Esophagus (tissue), 2 donors: ENCODE results near the gene UBE2D1. TPM values are rescaled to one million over a fixed set of nuclear protein-coding genes. Genes with fewer than 3 reads are reported as not detected.
A peak's percentile ranks its signal among the peaks of the same experiment; 100 is the strongest.

Source experiments
- H3K27ac ChIP-seq, 2 donors: one replicate each; pipeline ENCODE4 v1.5.1; 2013; ENCODE audit warnings: low read depth in 2 of 2, mild to moderate bottlenecking in 2 of 2, inconsistent platforms in 1 of 2, low read length in 1 of 2, moderate library complexity in 1 of 2
- H3K27me3 ChIP-seq, 2 donors: one replicate each; pipeline ENCODE4 v1.6.1; 2013; ENCODE audit warnings: low read length in 2 of 2, control low read depth in 1 of 2, mild to moderate bottlenecking in 1 of 2; ENCODE audit not compliant: insufficient read depth in 2 of 2, control insufficient read depth in 1 of 2
- H3K36me3 ChIP-seq, 2 donors: one replicate each; pipeline ENCODE4 v1.6.1; 2013; ENCODE audit warnings: low read length in 1 of 2; ENCODE audit not compliant: control insufficient read depth in 2 of 2, insufficient read depth in 2 of 2
- H3K4me1 ChIP-seq, 2 donors: one replicate each; pipeline ENCODE4 v1.6.1; 2013; ENCODE audit warnings: low read length in 1 of 2; ENCODE audit not compliant: control insufficient read depth in 2 of 2, insufficient read depth in 2 of 2
- H3K4me3 ChIP-seq, 2 donors: one replicate each; pipeline ENCODE4 v1.5.1; 2013; ENCODE audit warnings: low read length in 2 of 2, mild to moderate bottlenecking in 2 of 2, low read depth in 1 of 2, moderate library complexity in 1 of 2
- H3K9me3 ChIP-seq, 2 donors: one replicate each; pipeline ENCODE4 v1.6.1; 2013; ENCODE audit warnings: mild to moderate bottlenecking in 2 of 2, low read depth in 1 of 2, low read length in 1 of 2, moderate library complexity in 1 of 2; ENCODE audit not compliant: control insufficient read depth in 2 of 2, insufficient read depth in 1 of 2
- WGBS, 2 donors: extraction: QIAGEN DNeasy Blood & Tissue Kit; methylation state at CpG; one replicate each; pipeline ENCODE4 v1.1.7; 2013; 5-methylcytosine and 5-hydroxymethylcytosine counted together
- polyA plus RNA-seq, 2 donors: library from polyadenylated mRNA; stranded (reverse); fragments of 200-250 nt; gene quantifications; one replicate each; pipeline ENCODE4 v1.2.3, GENCODE V29; 2013
- donor health status: healthy with polysubstance abuse.
- donor health status: Bipolar disorder and iron deficiency.

The UBE2D1 gene
- polyA plus RNA-seq, result 10 to 100 TPM in 1 of 2 donors, 1 to 10 TPM in 1; 7.8 to 10.9 TPM

DNA sequence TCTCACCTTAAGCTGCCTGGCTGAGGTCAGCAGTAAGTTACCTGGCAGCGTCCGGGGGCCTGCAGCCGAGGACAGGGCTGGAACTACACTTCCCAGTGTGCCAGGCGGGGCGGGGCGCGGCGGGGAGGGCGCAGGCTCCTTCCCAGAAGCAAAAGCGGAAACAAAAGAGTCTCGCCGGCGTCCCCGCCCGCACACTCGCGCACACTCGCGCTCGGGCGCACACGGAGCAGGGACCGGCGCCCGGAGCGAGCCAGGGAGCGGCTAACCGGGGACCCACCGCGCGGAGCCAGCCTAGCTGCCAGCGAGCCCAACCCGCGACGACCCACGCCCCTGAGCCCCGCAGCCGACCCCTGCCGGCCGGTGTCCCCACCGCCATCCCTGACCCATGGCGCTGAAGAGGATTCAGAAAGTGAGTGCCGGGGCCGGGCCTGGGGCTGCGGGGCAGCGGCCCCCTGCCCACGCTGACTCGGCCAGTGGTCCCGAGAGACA, at the start of gene UBE2D1:
UBE2D1 (plus strand) TSS at position 190 of the 489 bp plus-strand sequence; CDS start at position 386, 196 bp downstream.
- 0 to 1% methylated on average over 48 to 49 of the region's 49 CpGs for whole genome bisulfite sequencing, 2 donors
- no peaks in the 10 kb centered on the region for H3K36me3 ChIP-seq
- peak within 1 kb of the TSS; percentile 95 to 96 for H3K4me3 ChIP-seq
- no peaks in the 10 kb centered on the region for H3K27me3 ChIP-seq
- H3K27ac ChIP-seq, result peak within 1 kb of the TSS; percentile 77 to 82
- no peaks in the 10 kb centered on the region for H3K9me3 ChIP-seq
- H3K4me1 ChIP-seq, result no peaks in the 10 kb centered on the region

DNA sequence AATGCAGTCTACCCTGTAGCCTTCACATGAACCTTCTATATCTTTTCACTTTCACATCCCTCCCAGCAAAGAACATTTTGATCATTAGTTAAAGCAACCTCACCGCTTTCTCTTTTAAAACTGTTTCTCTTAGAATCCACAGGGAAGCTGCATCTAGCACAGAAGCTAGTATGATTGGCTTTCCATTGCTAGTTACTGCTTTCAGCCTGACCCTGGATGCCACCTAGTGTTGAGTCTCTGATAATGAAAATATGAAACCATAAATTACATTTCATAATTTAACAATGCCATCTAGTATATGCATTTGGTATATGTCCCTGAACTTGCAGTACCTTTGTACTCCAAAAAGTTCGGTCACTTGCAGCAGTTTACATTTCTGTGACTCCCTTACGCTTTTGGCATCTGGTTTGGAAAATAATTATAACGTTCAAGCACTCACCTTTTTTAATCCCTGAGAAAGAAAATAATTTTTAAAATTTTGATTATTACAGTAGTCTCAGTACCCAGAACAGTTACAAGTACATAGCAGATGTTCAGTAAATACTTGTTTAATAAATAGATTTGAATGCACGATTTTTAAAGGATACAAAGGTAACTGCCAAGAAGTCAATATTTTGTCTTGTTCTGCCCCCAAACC, 43.1 kb upstream of the UBE2D1 start:
- Histone ChIP-seq H3K4me3 (no peak overlapping the region), H3K4me1 (no peaks in the 10 kb centered on the region), H3K36me3 (no peaks in the 10 kb centered on the region), H3K27me3 (no peaks in the 10 kb centered on the region), H3K9me3 (no peaks in the 10 kb centered on the region), H3K27ac (no peak overlapping the region)
- 43 to 50% methylated on average over 5 of the region's 5 CpGs for WGBS, 2 donors

DNA sequence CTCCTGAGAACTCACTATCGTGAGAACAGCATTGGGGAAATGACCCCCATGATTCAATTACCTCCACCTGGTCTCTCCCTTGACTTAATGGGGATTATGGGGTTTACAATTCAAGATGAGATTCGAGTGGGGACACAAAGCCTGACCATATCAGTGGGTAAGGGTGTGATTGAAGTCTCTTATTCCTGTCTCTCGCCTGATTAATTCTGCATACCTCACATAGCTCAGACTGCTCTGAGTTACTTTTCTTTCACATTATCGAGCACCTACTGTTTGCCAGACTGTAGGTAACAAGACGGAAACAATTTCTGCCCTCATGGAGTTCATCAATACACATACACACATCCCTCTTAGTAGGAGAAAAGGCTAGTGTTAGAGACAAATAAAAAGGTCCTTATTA, 40.8 kb upstream of the UBE2D1 start:
- H3K36me3 ChIP-seq, result no peaks in the 10 kb centered on the region
- WGBS, 2 donors, result 79 to 81% methylated on average over 5 of the region's 5 CpGs
- no peak overlapping the region for H3K4me3 ChIP-seq
- no peaks in the 10 kb centered on the region for H3K4me1 ChIP-seq
- no peaks in the 10 kb centered on the region for H3K9me3 ChIP-seq
- H3K27ac ChIP-seq, result no peak overlapping the region
- no peaks in the 10 kb centered on the region for H3K27me3 ChIP-seq

DNA sequence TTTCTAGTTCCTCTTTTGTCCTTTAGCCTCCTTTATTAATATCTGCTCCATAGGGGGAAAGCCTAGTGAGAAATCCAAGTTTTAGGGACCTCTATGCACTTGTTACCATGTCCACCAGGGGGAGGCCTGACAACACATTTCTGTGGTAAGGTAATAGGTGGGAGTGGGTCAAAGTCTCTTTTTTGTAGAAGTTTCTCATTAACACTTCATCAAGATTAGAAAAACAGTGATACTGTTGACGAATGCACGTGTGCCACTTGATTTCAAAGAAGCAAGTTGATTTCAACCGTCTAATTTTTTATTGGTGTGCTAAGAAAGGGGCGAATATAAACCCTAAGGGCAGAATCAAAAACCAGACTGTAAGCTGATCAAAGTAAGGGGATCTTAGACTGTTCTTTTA, 35.2 kb upstream of the UBE2D1 start:
- WGBS, 2 donors, result 9 to 14% methylated on average over 4 of the region's 4 CpGs
- peaks cover 0 to 2% of the 10 kb centered on the region in 2 donors for H3K27me3 ChIP-seq

DNA sequence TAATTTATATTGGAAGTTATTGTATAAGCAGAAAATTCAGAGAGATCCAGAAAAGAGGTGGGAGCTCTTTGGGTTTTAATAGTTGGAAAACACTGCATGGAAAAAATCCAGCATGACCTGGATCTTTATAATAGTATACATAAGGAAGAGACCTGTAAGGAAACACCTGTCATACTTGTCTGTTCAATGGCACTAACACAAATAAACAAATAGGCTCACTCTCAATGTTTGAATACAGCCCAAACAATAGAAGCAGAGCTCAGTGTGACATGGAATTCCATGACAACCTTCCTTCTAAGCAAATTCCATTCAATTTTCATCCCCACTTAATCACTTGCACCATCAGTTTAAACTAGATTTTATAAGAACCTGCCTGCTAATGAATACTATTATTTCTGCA, 34.1 kb upstream of the UBE2D1 start:
- Histone ChIP-seq H3K36me3 (no peaks in the 10 kb centered on the region), H3K27ac (no peak overlapping the region), H3K4me1 (no peaks in the 10 kb centered on the region), H3K27me3 (peaks cover 0 to 2% of the 10 kb centered on the region in 2 donors), H3K4me3 (no peak overlapping the region), H3K9me3 (no peaks in the 10 kb centered on the region)

More for the DNA sequence above, 35.2 kb upstream of the UBE2D1 start:
- H3K27ac ChIP-seq, result no peak overlapping the region
- H3K4me1 ChIP-seq, result no peaks in the 10 kb centered on the region
- no peak overlapping the region for H3K4me3 ChIP-seq
- no peaks in the 10 kb centered on the region for H3K9me3 ChIP-seq
- no peaks in the 10 kb centered on the region for H3K36me3 ChIP-seq

DNA sequence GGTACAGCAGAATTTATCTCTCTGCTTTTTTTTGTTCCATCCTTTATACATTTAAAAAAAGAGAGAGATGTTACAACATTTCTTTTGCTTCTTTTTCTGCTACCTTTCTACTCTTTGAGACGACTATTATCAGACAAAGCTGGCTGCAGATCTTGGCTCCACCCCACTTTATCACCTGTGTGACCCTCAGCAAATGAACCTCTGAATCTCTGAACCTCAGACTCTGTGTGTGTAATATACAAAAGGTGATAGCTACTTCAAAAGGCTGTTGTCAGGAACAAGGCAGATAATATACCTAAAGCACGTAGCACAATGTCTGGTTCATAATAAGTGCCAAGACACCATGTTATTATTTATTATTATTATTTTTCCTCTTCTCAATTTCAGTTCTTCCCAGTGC, 32.6 kb upstream of the UBE2D1 start:
- Histone ChIP-seq H3K27me3 (peaks cover 0 to 2% of the 10 kb centered on the region in 2 donors), H3K4me1 (no peaks in the 10 kb centered on the region), H3K36me3 (no peaks in the 10 kb centered on the region), H3K27ac (no peak overlapping the region), H3K4me3 (no peak overlapping the region), H3K9me3 (no peaks in the 10 kb centered on the region)
- WGBS, 2 donors, result 40 to 46% methylated on average over 2 of the region's 2 CpGs

DNA sequence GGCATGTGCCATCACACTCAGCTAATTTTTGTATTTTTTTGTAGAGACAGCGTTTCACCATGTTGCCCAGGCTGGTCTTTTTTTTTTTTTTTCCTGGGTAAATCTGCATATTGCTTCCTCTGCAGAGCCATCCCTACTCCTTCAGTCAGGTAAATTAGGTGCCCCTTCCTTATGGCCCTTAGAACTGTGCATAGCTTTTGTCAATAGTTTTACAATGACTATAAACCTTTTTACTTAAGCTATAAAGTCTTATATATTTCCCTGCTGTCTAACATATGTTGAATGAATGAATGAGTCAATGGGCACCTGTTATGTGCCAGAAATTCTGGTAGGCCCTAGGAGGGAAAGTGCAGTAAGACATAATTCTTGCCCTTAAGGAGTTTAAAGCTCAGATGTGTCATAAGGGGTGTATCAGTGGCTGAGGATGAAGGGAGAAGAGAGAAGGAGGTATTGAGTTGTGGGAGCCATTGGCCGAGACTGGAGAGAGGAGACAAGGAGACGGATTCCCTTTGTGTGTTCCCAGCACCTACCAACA, 30.6 kb upstream of the UBE2D1 start:
- WGBS, 2 donors, result 83 to 94% methylated on average over 3 of the region's 3 CpGs
- no peaks in the 10 kb centered on the region for H3K9me3 ChIP-seq
- H3K4me3 ChIP-seq, result no peak overlapping the region
- H3K27ac ChIP-seq, result no peak overlapping the region
- peaks cover 0 to 2% of the 10 kb centered on the region in 2 donors for H3K27me3 ChIP-seq
- no peaks in the 10 kb centered on the region for H3K4me1 ChIP-seq
- H3K36me3 ChIP-seq, result no peaks in the 10 kb centered on the region

DNA sequence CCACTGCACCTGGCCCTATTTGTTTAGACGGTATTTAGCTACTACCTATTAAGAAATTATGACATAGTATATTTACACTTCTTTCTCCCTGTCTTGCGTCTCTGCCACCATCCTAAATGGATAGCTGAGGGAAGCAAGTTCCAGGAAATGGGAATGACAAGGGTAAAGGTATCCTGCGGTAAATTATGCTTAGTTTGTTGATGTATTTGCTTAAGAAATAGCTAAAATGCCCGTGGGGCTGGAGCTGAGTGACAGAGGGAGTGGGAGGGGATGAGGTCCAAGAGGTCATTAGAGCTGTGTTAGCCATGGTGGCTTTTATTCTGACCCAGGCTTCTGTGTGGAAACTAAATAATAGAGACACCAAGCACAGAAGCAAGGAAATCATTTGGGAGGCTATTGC, 29.0 kb upstream of the UBE2D1 start:
- H3K4me3 ChIP-seq, result no peak overlapping the region
- H3K27me3 ChIP-seq, result peaks cover 0 to 2% of the 10 kb centered on the region in 2 donors
- no peaks in the 10 kb centered on the region for H3K9me3 ChIP-seq
- H3K4me1 ChIP-seq, result no peaks in the 10 kb centered on the region
- H3K36me3 ChIP-seq, result no peaks in the 10 kb centered on the region
- H3K27ac ChIP-seq, result no peak overlapping the region
- WGBS, 2 donors, result 52 to 53% methylated on average over 4 of the region's 4 CpGs

DNA sequence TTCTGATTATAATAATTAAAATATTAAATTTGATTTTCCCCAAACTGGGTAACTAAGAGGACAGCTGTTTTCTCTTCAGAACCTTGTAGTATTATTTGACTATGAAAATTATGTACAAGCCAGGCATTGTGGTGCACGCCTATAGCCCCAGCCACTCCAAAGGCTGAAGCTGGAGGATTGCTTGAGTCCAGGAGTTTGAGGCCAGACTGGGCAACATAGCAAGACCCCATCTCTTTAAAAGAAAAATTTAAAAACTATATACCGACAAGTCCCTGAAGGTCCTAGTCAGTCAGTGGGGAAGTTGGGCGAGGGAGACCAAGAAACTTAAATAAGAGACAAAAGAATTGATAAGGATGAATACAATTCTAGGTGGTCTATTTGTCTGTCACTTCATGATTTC, 27.1 kb upstream of the UBE2D1 start:
- no peaks in the 10 kb centered on the region for H3K4me1 ChIP-seq
- H3K36me3 ChIP-seq, result no peaks in the 10 kb centered on the region
- WGBS, 2 donors, result 91% methylated on average over 3 of the region's 3 CpGs
- peaks cover 0 to 2% of the 10 kb centered on the region in 2 donors for H3K27me3 ChIP-seq
- H3K9me3 ChIP-seq, result peaks cover 0 to under 1% of the 10 kb centered on the region in 2 donors
- H3K4me3 ChIP-seq, result no peak overlapping the region
- no peak overlapping the region for H3K27ac ChIP-seq

DNA sequence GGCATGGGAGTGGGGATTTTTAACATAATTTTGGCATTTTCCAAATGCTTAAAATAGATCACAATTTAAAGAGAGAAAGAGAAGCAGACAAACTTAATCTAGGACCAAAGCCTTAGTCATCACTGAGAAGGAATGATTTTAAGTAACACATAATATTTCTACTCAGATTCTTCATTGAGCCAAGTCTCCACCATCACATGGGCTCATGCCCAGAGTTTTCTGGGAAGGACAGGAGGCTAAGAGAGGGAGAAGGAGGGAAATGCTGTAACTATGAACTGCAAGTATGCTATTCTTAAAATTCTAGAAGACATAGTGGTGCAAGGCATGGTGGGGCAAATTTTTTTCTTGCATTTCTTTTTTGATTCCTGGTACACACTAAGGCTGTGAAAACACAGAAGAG, 23.8 kb upstream of the UBE2D1 start:
- H3K4me1 ChIP-seq, result no peaks in the 10 kb centered on the region
- peaks cover 0 to 2% of the 10 kb centered on the region in 2 donors for H3K9me3 ChIP-seq
- H3K27me3 ChIP-seq, result no peaks in the 10 kb centered on the region
- H3K27ac ChIP-seq, result no peak overlapping the region
- H3K4me3 ChIP-seq, result no peak overlapping the region
- no peaks in the 10 kb centered on the region for H3K36me3 ChIP-seq
